Naive thymus-derived CD4-positive, alpha-beta T cell (primary cell): Measurements from ENCODE around the gene PTGIS. TPM values are rescaled to one million over a fixed set of nuclear protein-coding genes. Genes with fewer than 3 reads are reported as not detected.
A peak's percentile ranks its signal among the peaks of the same experiment; 100 is the strongest.
"Not testable (repeated sequence)": the region's sequence is repeated elsewhere in the genome, so short reads cannot be mapped to it uniquely, and the experiment has no call there.

Experiments used
- ATAC-seq: fragments of 150-1000 bp; cut with Tn5 transposase; 2 replicates; pipeline ENCODE4 v1.10.0; 2021; ENCODE audit warnings: mild to moderate bottlenecking, moderate library complexity
- CTCF ChIA-PET: fragments of 350-600 bp; sonication (Branson Sonifier 250); formaldehyde crosslinking; loops from one replicate; lab custom pipeline; 2021; ENCODE audit warnings: antibody characterized with exemption; lab: Charles Lee
- POLR2A ChIA-PET: fragments of 350-600 bp; sonication (Branson Sonifier 250); formaldehyde crosslinking; loops from one replicate; lab custom pipeline; 2021; ENCODE audit warnings: antibody characterized with exemption, inconsistent platforms; lab: Charles Lee
- DNase-seq, 9 donors: peaks; one replicate each; pipeline versions ENCODE4 v3.0.0 to v3.0.0-alpha.2; 2020 to 2022; ENCODE audit warnings: mixed read lengths in 1 of 9
- H3K27ac ChIP-seq: one replicate; pipeline ENCODE4 v1.7.0; 2013; ENCODE audit warnings: mild to moderate bottlenecking, low read depth, low read length, moderate library complexity
- H3K27me3 ChIP-seq, 2 donors: one replicate each; pipeline ENCODE4 v1.7.0; 2013; ENCODE audit warnings: low read length in 2 of 2, mild to moderate bottlenecking in 2 of 2, moderate library complexity in 2 of 2; ENCODE audit not compliant: control insufficient read depth in 2 of 2, insufficient read depth in 2 of 2
- H3K36me3 ChIP-seq, 3 experiments: 1 replicate in 2 of 3; 2 replicates in 1 of 3; pipeline ENCODE4 v1.7.0; 2013; ENCODE audit warnings: low read length in 3 of 3, mild to moderate bottlenecking in 3 of 3, moderate library complexity in 1 of 3; ENCODE audit not compliant: insufficient read depth in 3 of 3, control insufficient read depth in 2 of 3
- H3K4me1 ChIP-seq, 2 donors: one replicate each; pipeline ENCODE4 v1.7.0; 2013; ENCODE audit warnings: low read length in 2 of 2, mild to moderate bottlenecking in 2 of 2, moderate library complexity in 1 of 2; ENCODE audit not compliant: control insufficient read depth in 2 of 2, insufficient read depth in 2 of 2
- H3K4me3 ChIP-seq: 2 replicates; pipeline ENCODE4 v1.7.0; 2013; ENCODE audit warnings: mild to moderate bottlenecking, low read length
- H3K9me3 ChIP-seq, 3 experiments: 1 replicate in 2 of 3; 2 replicates in 1 of 3; pipeline ENCODE4 v1.7.0; 2013; ENCODE audit warnings: low read length in 3 of 3; ENCODE audit not compliant: control insufficient read depth in 2 of 3
- H3K27ac Mint-ChIP-seq, 9 donors: one replicate each; pipeline ENCODE4 v1.8.0; 2020 to 2022; ENCODE audit warnings: mixed read lengths in 9 of 9, mild to moderate bottlenecking in 8 of 9, moderate library complexity in 5 of 9, inconsistent platforms in 2 of 9
- H3K27me3 Mint-ChIP-seq, 5 donors: one replicate each; pipeline ENCODE4 v1.8.0; 2021 to 2022; ENCODE audit warnings: mixed read lengths in 5 of 5, mild to moderate bottlenecking in 1 of 5
- H3K36me3 Mint-ChIP-seq, 5 donors: one replicate each; pipeline ENCODE4 v1.8.0; 2020 to 2022; ENCODE audit warnings: mixed read lengths in 5 of 5, mild to moderate bottlenecking in 3 of 5, inconsistent platforms in 1 of 5
- H3K4me1 Mint-ChIP-seq, 7 donors: one replicate each; pipeline ENCODE4 v1.8.0; 2020 to 2022; ENCODE audit warnings: mixed read lengths in 7 of 7, mild to moderate bottlenecking in 3 of 7, inconsistent platforms in 1 of 7
- H3K4me3 Mint-ChIP-seq, 10 donors: one replicate each; pipeline ENCODE4 v1.8.0; 2020 to 2022; ENCODE audit warnings: mild to moderate bottlenecking in 10 of 10, mixed read lengths in 10 of 10, moderate library complexity in 6 of 10, inconsistent platforms in 2 of 10
- H3K9me3 Mint-ChIP-seq, 11 donors: one replicate each; pipeline ENCODE4 v1.8.0; 2020 to 2022; ENCODE audit warnings: mixed read lengths in 11 of 11, mild to moderate bottlenecking in 4 of 11, inconsistent platforms in 1 of 11, moderate library complexity in 1 of 11
- intact Hi-C, 2 donors: fragments of 100-400 bp; cut with micrococcal nuclease; formaldehyde crosslinking; loops; one replicate each; pipeline ENCODE4 v1.15.1; 2023
- polyA plus RNA-seq, 2 donors: library from polyadenylated mRNA; unstranded; fragments of 300-500 nt; fragmentation: Illumina TruSeq; gene quantifications; one replicate each; pipeline ENCODE4 v1.2.3, GENCODE V29; 2021
- total RNA-seq, 6 experiments: library from RNA in 5 of 6; stranded (reverse) in 5 of 6; gene quantifications; 1 replicate in 5 of 6; 2 replicates in 1 of 6; pipeline ENCODE4 v1.2.3 and lab custom pipeline; 2021 to 2026

Gene PTGIS
- total and polyA plus RNA-seq, 7 experiments from 2014 or later: 12.5 TPM; not detected in 6

GRCh38 chr20:49614338-49615050 lies 46.6 kb upstream of the PTGIS start:
- Histone ChIP-seq H3K27ac (no peak overlapping the region), H3K36me3 (no peaks in the 10 kb centered on the region), H3K9me3 (no peaks in the 10 kb centered on the region), H3K4me3 (no peak overlapping the region), H3K4me1 (peaks cover 0 to 5% of the 10 kb centered on the region in 2 donors), H3K27me3 (no peaks in the 10 kb centered on the region)
- Mint-ChIP-seq H3K9me3 (no peaks in the 10 kb centered on the region), H3K27me3 (no peaks in the 10 kb centered on the region), H3K36me3 (peaks cover 0 to 2% (median 0%) of the 10 kb centered on the region in 5 donors), H3K4me3 (no peak overlapping the region), H3K4me1 (peaks cover 0 to 12% (median 7%) of the 10 kb centered on the region in 7 donors), H3K27ac (no peak overlapping the region)
- ATAC-seq: no peak
- intact Hi-C loops: no loop called here
- ChIA-PET POLR2A (no interaction called here), CTCF (interaction anchor here (1.0 kb wide), 1 partner anchor 11 kb away, joined by 4 read pairs; no protein-coding TSS in a partner anchor)
- no peak for DNase-seq

- intact Hi-C loops: no loop called here
- no peak overlapping the region for H3K27ac Mint-ChIP-seq
- no peaks in the 10 kb centered on the region for H3K9me3 ChIP-seq
- H3K4me1 Mint-ChIP-seq: peaks cover 7 to 28% (median 15%) of the 10 kb centered on the region in 7 donors
- ATAC-seq (no peak), DNase-seq (no peak)
- no peak overlapping the region for H3K4me3 ChIP-seq
- peaks cover 0 to 9% (median 8%) of the 10 kb centered on the region in 5 donors for H3K27me3 Mint-ChIP-seq
- peaks cover 0 to 10% (median 0%) of the 10 kb centered on the region in 5 donors for H3K36me3 Mint-ChIP-seq
- no peaks in the 10 kb centered on the region for H3K36me3 ChIP-seq
- CTCF ChIA-PET: interaction anchor here (0.9 to 2.5 kb wide), 5 partner anchors 10 to 315 kb away, joined by 3 to 13 read pairs (median 4); no protein-coding TSS in a partner anchor
- H3K27ac ChIP-seq: no peak overlapping the region
- POLR2A ChIA-PET: interaction anchor here (0.7 kb wide), 1 partner anchor 211 kb away, joined by 3 read pairs; no protein-coding TSS in a partner anchor
- H3K4me1 ChIP-seq: peaks cover 4 to 11% of the 10 kb centered on the region in 2 donors
- no peaks in the 10 kb centered on the region for H3K27me3 ChIP-seq
- H3K9me3 Mint-ChIP-seq: no peaks in the 10 kb centered on the region
- H3K4me3 Mint-ChIP-seq: no peak overlapping the region
These were observed 44.3 kb upstream of the PTGIS start for GRCh38 chr20:49612127-49612738.

GRCh38 chr20:49611539-49612126 lies 43.7 kb upstream of the PTGIS start:
- intact Hi-C loops: loop anchor here (1.0 kb wide), 4 partner anchors 102 to 317 kb away; partner anchors contain the start of gene B4GALT5 (in 1 of the 2)
- ChIA-PET CTCF (interaction anchor here (0.9 to 2.5 kb wide), 3 partner anchors 9 to 234 kb away, joined by 3 to 13 read pairs (median 4); no protein-coding TSS in a partner anchor), POLR2A (interaction anchor here (0.7 kb wide), 1 partner anchor 211 kb away, joined by 3 read pairs; no protein-coding TSS in a partner anchor)
- H3K27ac ChIP-seq, H3K36me3 Mint-ChIP-seq, H3K36me3 ChIP-seq, H3K9me3 ChIP-seq, H3K9me3 Mint-ChIP-seq, H3K27me3 ChIP-seq, DNase-seq, ATAC-seq, H3K27ac Mint-ChIP-seq, H3K27me3 Mint-ChIP-seq, H3K4me3 ChIP-seq: not testable (repeated sequence)
- H3K4me1 ChIP-seq: peaks cover 4 to 11% of the 10 kb centered on the region in 2 donors
- peak overlapping the region in 6 of 10 donors; percentile 23 to 75 (median 48) for H3K4me3 Mint-ChIP-seq
- peaks cover 7 to 28% (median 15%) of the 10 kb centered on the region in 7 donors for H3K4me1 Mint-ChIP-seq

- Mint-ChIP-seq H3K27ac (peak overlapping the region in 1 of 9 donors; percentile 74), H3K4me3 (peak overlapping the region in 8 of 10 donors; percentile 23 to 75 (median 43)), H3K4me1 (peaks cover 7 to 28% (median 15%) of the 10 kb centered on the region in 7 donors), H3K36me3 (peaks cover 0 to 10% (median 0%) of the 10 kb centered on the region in 5 donors), H3K9me3 (no peaks in the 10 kb centered on the region), H3K27me3 (peaks cover 0 to 10% (median 9%) of the 10 kb centered on the region in 5 donors)
- Histone ChIP-seq H3K27me3 (no peaks in the 10 kb centered on the region), H3K27ac (no peak overlapping the region), H3K4me3 (no peak overlapping the region), H3K9me3 (no peaks in the 10 kb centered on the region), H3K4me1 (peaks cover 4 to 11% of the 10 kb centered on the region in 2 donors), H3K36me3 (no peaks in the 10 kb centered on the region)
- ChIA-PET POLR2A (no interaction called here), CTCF (interaction anchor here (0.5 to 3.5 kb wide), 6 partner anchors 70 to 237 kb away, joined by 3 to 31 read pairs (median 4); no protein-coding TSS in a partner anchor)
- intact Hi-C loops: loop anchor here (1.0 kb wide), 4 partner anchors 102 to 317 kb away; partner anchors contain the start of gene B4GALT5 (in 1 of the 2)
- ATAC-seq (peak; percentile 84), DNase-seq (peak; percentile 26 to 85 (median 61))
These were observed 43.0 kb upstream of the PTGIS start for GRCh38 chr20:49610691-49611538.

- no peaks in the 10 kb centered on the region for H3K36me3 ChIP-seq
- peak; percentile 89 for ATAC-seq
- intact Hi-C loops: loop anchor here (1.0 to 5.0 kb wide), 3 partner anchors 37 to 275 kb away; no protein-coding TSS in a partner anchor
- peaks cover 0 to 14% (median 9%) of the 10 kb centered on the region in 5 donors for H3K27me3 Mint-ChIP-seq
- peaks cover 7 to 36% (median 15%) of the 10 kb centered on the region in 7 donors for H3K4me1 Mint-ChIP-seq
- H3K27me3 ChIP-seq: no peaks in the 10 kb centered on the region
- DNase-seq: peak; percentile 45 to 76 (median 67)
- CTCF ChIA-PET: interaction anchor here (0.6 to 3.5 kb wide), 5 partner anchors 27 to 237 kb away, joined by 3 to 31 read pairs (median 5); no protein-coding TSS in a partner anchor
- H3K4me3 ChIP-seq: peak overlapping the region; percentile 28
- H3K9me3 ChIP-seq: no peaks in the 10 kb centered on the region
- H3K27ac Mint-ChIP-seq: no peak overlapping the region
- H3K4me1 ChIP-seq: peaks cover 4 to 11% of the 10 kb centered on the region in 2 donors
- POLR2A ChIA-PET: no interaction called here
- H3K4me3 Mint-ChIP-seq: peak overlapping the region; percentile 37 to 71 (median 60)
- H3K36me3 Mint-ChIP-seq: peaks cover 0 to 17% (median 0%) of the 10 kb centered on the region in 5 donors
- H3K27ac ChIP-seq: no peak overlapping the region
- H3K9me3 Mint-ChIP-seq: no peaks in the 10 kb centered on the region
These were observed 41.1 kb upstream of the PTGIS start for GRCh38 chr20:49608752-49609670.
